Raji (cell line): Measurements from ENCODE around the gene TCF7L2.

Experiments
- POLR2A ChIP-seq: IDR thresholded peaks from 2 replicates; pipeline ENCODE4 v1.6.1; 2011; ENCODE audit warnings: low read depth, low read length, control low read depth; ENCODE audit not compliant: insufficient read depth

Gene TCF7L2

GRCh38 chr10:113007821-113008220 is 57.8 kb downstream of the TCF7L2 start:
- no peak for TF ChIP-seq POLR2A

- no peak for TF ChIP-seq POLR2A
Measured at GRCh38 chr10:113011592-113012374, 61.7 kb downstream of the TCF7L2 start.

GRCh38 chr10:113015201-113015600 is 65.2 kb downstream of the TCF7L2 start:
- TF ChIP-seq POLR2A: no peak

- TF ChIP-seq POLR2A: no peak
Measured at GRCh38 chr10:113017376-113017775, 67.3 kb downstream of the TCF7L2 start.

GRCh38 chr10:113018034-113018433 is 68.0 kb downstream of the TCF7L2 start:
- no peak for TF ChIP-seq POLR2A

- TF ChIP-seq POLR2A: no peak
Measured at GRCh38 chr10:113019096-113019495, 69.0 kb downstream of the TCF7L2 start.

- TF ChIP-seq POLR2A: no peak
Measured at GRCh38 chr10:113019692-113020474, 69.8 kb downstream of the TCF7L2 start.

GRCh38 chr10:113020475-113020753 is 70.4 kb downstream of the TCF7L2 start:
- TF ChIP-seq POLR2A: no peak

GRCh38 chr10:113020838-113021237 is 70.8 kb downstream of the TCF7L2 start:
- no peak for TF ChIP-seq POLR2A

- no peak for TF ChIP-seq POLR2A
Measured at GRCh38 chr10:113021268-113022040, 71.4 kb downstream of the TCF7L2 start.

- no peak for TF ChIP-seq POLR2A
Measured at GRCh38 chr10:113022265-113022664, 72.2 kb downstream of the TCF7L2 start.

- TF ChIP-seq POLR2A: no peak
Measured at GRCh38 chr10:113023017-113023416, 73.0 kb downstream of the TCF7L2 start.

GRCh38 chr10:113024930-113025329 is 74.9 kb downstream of the TCF7L2 start:
- TF ChIP-seq POLR2A: no peak

- no peak for TF ChIP-seq POLR2A
Measured at GRCh38 chr10:113025487-113025886, 75.4 kb downstream of the TCF7L2 start.

GRCh38 chr10:113026679-113027078 is 76.6 kb downstream of the TCF7L2 start:
- TF ChIP-seq POLR2A: no peak

- no peak for TF ChIP-seq POLR2A
Measured at GRCh38 chr10:113027230-113027573, 77.2 kb downstream of the TCF7L2 start.

GRCh38 chr10:113027574-113028455 is 77.8 kb downstream of the TCF7L2 start:
- no peak for TF ChIP-seq POLR2A
